Epithelial cell of esophagus (primary cell): ENCODE data around the gene DNAH8.

Source experiments
- DNase-seq: peaks from one replicate; pipeline ENCODE4 v3.0.0; 2010; ENCODE audit warnings: low read depth
- H3K4me3 ChIP-seq: 2 replicates; pipeline ENCODE4 v1.5.1; 2011; ENCODE audit warnings: mild to moderate bottlenecking, low read length, control low read depth
- TF ChIP-seq, protein P1 (sequence below): IDR thresholded peaks from 2 replicates; pipeline ENCODE4 v1.5.1; 2011; ENCODE audit warnings: low read depth, mild to moderate bottlenecking, low read length, control low read depth, inconsistent platforms; ENCODE audit not compliant: insufficient read depth; ENCODE audit errors: missing control alignments

The DNAH8 gene

DNA sequence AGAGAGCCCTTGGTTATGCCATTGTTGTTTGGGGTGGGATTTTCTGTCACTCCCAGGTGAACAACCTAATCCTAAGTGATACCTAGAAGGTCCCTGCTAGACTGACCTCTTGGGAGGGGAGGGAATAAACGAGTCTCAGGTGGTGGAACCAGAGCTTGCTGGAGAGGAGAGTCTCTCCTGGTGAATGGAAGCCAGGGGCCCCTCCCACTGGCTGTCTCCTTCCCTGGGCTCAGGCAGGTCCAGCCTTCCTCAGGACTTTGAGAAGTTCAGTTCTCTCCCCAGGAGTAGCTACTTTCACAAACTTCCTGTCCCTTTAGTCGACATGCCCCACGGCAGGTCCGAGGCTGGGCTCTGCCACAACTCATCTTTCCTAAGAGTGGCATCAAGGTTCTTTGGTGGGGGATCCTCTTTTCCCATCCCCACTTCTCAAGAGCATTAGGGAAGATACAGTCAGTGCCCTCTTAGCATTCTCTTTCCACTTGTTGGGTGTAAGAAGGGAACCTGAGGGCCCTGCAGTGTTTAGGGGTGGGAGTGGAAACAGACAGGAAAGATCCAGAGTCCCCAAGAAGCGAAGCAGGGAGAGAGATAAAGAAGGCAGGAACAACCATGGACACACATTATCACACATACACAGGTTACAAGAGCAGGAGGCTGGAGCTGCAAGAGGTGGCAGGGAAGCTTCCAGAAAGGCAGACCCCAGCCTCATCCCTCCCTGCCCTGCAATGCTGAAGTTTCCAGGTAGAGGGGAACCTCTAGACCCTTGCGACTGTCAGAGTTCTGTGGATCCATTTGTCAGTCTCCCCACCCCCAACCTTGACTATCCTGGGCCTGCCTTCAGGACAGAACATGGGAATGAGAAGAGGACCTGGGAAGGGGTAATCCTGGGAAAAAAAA, 332.6 kb downstream of the DNAH8 start:
- no peak for DNase-seq
- no peak overlapping the region for H3K4me3 ChIP-seq
- TF ChIP-seq, protein P1, sequence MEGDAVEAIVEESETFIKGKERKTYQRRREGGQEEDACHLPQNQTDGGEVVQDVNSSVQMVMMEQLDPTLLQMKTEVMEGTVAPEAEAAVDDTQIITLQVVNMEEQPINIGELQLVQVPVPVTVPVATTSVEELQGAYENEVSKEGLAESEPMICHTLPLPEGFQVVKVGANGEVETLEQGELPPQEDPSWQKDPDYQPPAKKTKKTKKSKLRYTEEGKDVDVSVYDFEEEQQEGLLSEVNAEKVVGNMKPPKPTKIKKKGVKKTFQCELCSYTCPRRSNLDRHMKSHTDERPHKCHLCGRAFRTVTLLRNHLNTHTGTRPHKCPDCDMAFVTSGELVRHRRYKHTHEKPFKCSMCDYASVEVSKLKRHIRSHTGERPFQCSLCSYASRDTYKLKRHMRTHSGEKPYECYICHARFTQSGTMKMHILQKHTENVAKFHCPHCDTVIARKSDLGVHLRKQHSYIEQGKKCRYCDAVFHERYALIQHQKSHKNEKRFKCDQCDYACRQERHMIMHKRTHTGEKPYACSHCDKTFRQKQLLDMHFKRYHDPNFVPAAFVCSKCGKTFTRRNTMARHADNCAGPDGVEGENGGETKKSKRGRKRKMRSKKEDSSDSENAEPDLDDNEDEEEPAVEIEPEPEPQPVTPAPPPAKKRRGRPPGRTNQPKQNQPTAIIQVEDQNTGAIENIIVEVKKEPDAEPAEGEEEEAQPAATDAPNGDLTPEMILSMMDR = no peak

DNA sequence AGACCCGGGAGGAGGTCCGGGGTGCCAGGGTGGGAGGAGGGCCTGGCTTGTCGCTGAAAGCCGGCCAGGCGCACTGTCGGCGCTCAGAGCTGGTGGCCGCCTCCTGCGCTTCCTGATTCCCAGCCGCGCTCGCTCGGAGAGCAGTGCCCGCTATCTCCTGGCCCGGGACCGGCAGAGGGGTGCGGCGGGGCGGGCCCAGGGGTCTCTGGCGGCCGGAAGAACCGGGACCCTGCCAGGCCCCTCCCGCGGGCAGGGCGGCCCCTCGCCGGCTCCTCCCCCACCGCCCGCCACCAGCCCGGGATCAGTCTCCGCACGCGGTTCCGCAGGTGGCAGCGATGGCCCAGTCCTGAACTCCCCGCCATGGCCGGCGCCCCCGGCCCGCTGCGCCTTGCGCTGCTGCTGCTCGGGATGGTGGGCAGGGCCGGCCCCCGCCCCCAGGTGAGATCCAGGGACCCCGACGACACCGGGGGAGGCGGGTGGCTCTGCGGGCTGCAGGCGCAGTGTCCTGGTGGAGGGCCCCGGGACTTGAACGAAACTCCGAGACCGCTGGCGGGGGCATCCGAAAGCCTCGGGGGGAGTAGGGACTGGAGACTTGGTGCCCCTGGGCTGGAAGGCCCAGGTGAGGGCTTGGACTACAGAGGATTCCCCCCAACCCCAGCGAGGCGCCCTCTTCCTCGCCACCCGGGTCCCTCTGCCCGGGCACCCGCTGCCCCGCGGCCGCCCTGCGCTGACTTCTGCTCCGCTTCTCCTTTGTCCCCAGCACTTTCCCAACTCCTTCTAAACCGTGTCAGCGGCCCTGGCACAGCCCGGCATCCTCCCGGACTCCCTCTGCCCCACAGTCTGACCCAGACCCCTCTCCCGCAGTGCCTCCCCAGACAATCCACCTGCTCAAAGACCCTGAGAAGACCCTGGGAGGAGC, 333.6 kb downstream of the DNAH8 start, which contains the start of gene GLP1R:
Gene GLP1R (plus strand): TSS at position 301 of the 919 bp plus-strand sequence. CDS start 60 bp downstream, at position 361.
- no peak for DNase-seq
- no peak within 1 kb of the TSS for H3K4me3 ChIP-seq
- TF ChIP-seq, protein P1 = no peak

DNA sequence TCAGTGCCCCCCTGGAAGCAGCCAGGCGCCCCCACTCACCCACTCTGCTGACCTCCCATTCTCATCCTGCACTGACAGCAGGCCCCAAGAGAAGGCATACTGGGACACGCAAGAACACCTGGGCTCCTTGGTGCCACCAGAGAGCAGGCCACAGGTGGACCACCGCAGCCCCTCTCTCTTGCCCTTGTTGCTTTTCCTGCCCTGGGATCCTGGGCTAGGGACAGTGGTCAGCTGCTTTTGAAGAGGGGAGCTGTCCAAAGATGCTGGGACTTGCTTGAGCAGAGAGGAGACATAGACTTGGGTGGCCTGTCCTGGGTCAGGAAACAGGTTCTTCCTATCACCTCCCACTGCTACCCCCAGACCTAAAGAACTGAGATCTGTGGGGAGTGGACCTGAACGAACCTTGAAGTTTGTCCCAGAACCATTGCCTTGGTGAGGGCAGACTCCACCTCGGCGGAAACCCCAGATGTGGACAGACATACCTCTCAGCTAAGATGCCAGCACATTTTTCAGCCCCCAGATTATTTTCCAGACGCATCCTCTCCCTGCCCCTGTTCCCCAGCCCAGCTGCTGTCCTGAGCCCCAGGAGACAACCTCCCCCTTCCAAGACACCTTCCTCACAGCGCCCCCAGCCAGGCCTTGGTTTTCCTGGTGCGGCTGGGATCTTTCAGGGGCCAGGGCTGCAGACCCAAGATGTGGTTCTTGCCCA, 334.6 kb downstream of the DNAH8 start:
- H3K4me3 ChIP-seq = no peak overlapping the region
- DNase-seq = no peak
- TF ChIP-seq, protein P1 = no peak

DNA sequence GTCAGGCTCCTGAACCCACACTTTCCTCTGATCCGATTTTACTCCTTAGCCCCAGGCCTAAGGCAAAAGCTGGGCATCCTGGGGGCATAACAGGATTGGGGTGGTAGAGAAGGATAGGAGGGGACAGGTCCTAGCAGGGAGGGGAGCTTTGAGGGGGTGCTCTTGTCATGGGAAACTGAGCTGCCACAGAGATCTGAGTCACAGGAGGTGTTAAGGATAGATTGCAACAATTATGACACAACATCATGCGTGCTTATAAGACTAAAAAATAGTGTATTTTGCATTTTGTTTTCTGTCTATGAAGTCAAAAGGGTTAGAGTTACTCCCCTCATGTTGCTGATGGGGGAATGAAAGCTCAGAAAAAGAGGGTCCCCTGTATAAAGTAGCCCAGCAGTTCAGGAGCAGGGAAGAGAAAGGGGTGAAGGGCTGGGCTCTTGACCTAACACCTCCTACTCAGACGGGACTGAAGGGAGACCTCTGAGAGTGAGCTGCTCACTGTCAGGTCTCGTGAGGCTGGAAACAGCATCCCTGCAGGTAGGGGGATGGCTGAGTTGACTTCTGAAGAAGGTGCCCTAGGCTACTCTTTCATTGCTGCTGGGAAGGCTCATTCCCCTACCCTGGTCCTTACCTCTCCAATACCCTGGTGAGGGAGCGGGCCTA, 335.5 kb downstream of the DNAH8 start:
- H3K4me3 ChIP-seq = no peak overlapping the region
- peak; percentile 33 for DNase-seq
- TF ChIP-seq, protein P1 = no peak

DNA sequence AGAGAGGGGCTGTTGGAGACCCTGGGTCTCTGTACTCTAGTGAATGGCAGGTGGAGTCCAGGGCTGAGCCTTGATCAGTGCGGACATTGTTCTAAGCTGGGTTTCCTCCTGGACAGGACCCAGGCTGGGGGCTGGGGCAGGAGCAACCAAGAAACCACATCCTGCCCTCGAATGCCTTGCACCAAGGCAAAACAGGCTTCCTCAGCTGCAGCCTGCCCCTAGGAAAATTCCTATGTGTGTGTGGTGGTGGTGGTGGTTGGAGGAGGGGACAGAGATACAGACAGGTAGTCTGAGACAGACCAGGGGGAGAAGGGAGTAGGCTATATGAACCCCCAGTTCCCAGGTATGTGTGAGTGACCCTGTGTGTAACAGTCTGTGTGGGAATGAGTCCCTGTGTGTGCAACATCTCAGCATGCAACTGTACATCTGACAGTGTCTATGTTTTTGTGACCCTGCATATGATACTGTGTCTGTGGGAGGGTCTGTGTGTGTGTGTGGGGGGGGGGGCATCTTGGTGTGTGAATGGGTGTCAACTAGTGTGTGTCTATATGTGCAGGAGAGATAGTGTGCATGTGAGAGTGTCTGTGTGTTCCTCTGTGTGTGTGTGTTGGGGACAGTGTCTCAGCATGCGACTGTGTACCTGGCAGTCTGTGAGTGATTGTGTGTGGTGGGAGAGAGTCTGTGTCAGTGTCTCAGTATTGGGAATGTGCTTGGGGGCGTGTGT, 336.4 kb downstream of the DNAH8 start:
- no peak overlapping the region for H3K4me3 ChIP-seq
- peak; percentile 16 for DNase-seq

More for the DNA sequence above, 336.4 kb downstream of the DNAH8 start:
- TF ChIP-seq, protein P1 = no peak
